B cell (primary cell): ENCODE results near the gene TYW5.

Source experiments
- EZH2 ChIP-seq: IDR thresholded peaks from 2 replicates; pipeline ENCODE4 v1.6.1; 2012; ENCODE audit warnings: borderline replicate concordance, low read depth, mild to moderate bottlenecking, moderate library complexity, low read length; ENCODE audit not compliant: insufficient read depth, poor library complexity, severe bottlenecking
- TF ChIP-seq, protein P1 (sequence below): fragments of 200-600 bp; IDR thresholded peaks from one replicate; pipeline ENCODE4 v1.8.0; 2022; ENCODE audit warnings: antibody characterized with exemption, mild to moderate bottlenecking

GRCh38 chr2:199932312-199932855 is 22.9 kb downstream of the TYW5 start:
- TF ChIP-seq, protein P1, sequence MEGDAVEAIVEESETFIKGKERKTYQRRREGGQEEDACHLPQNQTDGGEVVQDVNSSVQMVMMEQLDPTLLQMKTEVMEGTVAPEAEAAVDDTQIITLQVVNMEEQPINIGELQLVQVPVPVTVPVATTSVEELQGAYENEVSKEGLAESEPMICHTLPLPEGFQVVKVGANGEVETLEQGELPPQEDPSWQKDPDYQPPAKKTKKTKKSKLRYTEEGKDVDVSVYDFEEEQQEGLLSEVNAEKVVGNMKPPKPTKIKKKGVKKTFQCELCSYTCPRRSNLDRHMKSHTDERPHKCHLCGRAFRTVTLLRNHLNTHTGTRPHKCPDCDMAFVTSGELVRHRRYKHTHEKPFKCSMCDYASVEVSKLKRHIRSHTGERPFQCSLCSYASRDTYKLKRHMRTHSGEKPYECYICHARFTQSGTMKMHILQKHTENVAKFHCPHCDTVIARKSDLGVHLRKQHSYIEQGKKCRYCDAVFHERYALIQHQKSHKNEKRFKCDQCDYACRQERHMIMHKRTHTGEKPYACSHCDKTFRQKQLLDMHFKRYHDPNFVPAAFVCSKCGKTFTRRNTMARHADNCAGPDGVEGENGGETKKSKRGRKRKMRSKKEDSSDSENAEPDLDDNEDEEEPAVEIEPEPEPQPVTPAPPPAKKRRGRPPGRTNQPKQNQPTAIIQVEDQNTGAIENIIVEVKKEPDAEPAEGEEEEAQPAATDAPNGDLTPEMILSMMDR: no peak
- TF ChIP-seq EZH2: no peak
